ENCODE data around the gene MT1H. TPM values are rescaled to one million over a fixed set of nuclear protein-coding genes. Genes with fewer than 3 reads are reported as not detected.

The MT1H gene
- total RNA-seq, 4 donors from 2014 or later: 45.4 to 179 (median 62.8) TPM; not detected in 1

- intact Hi-C loops (cut with DNase I): loop anchor here (5.0 kb wide), 1 partner anchor 82 kb away; the partner anchor contains the start of gene MT2A
- H3K4me3 ChIP-seq (replicated peaks in 1 of 3): no peak overlapping the region
- 77 to 84% methylated on average over 3 of the region's 3 CpGs for WGBS, 2 donors
These were observed 19.6 kb downstream of the MT1H start for GRCh38 chr16:56689171-56689570.

GRCh38 chr16:56690420-56691122, 21.0 kb downstream of the MT1H start:
- WGBS, 2 donors: 79 to 80% methylated on average over 4 of the region's 4 CpGs
- no peaks in the 10 kb centered on the region for H3K27me3 ChIP-seq
- DNase-seq: no peak
- intact Hi-C loops (cut with DNase I): no loop called here
- TF ChIP-seq POLR2A (IDR thresholded peaks at IDR 0.05): no peak
- TF ChIP-seq, protein P1, sequence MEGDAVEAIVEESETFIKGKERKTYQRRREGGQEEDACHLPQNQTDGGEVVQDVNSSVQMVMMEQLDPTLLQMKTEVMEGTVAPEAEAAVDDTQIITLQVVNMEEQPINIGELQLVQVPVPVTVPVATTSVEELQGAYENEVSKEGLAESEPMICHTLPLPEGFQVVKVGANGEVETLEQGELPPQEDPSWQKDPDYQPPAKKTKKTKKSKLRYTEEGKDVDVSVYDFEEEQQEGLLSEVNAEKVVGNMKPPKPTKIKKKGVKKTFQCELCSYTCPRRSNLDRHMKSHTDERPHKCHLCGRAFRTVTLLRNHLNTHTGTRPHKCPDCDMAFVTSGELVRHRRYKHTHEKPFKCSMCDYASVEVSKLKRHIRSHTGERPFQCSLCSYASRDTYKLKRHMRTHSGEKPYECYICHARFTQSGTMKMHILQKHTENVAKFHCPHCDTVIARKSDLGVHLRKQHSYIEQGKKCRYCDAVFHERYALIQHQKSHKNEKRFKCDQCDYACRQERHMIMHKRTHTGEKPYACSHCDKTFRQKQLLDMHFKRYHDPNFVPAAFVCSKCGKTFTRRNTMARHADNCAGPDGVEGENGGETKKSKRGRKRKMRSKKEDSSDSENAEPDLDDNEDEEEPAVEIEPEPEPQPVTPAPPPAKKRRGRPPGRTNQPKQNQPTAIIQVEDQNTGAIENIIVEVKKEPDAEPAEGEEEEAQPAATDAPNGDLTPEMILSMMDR (IDR thresholded peaks at IDR 0.05): no peak
- H3K36me3 ChIP-seq: no peaks in the 10 kb centered on the region
- peak overlapping the region in 2 of 3 donors; percentile 42 to 70 for H3K27ac ChIP-seq
- peaks cover 5 to 20% of the 10 kb centered on the region in 2 donors for H3K4me1 ChIP-seq
- H3K9me3 ChIP-seq: no peaks in the 10 kb centered on the region
- H3K4me3 ChIP-seq (replicated peaks in 1 of 3): no peak overlapping the region

More at GRCh38 chr16:56689171-56689570, 19.6 kb downstream of the MT1H start:
- peaks cover 17 to 34% of the 10 kb centered on the region in 2 donors for H3K4me1 ChIP-seq
- peaks cover 0 to 1% of the 10 kb centered on the region in 2 donors for H3K36me3 ChIP-seq
- H3K27me3 ChIP-seq: no peaks in the 10 kb centered on the region
- H3K9me3 ChIP-seq: no peaks in the 10 kb centered on the region
- H3K27ac ChIP-seq: no peak overlapping the region
- no peak for TF ChIP-seq POLR2A (IDR thresholded peaks at IDR 0.05)
- TF ChIP-seq, protein P1 (IDR thresholded peaks at IDR 0.05): no peak
- DNase-seq: no peak

DNA sequence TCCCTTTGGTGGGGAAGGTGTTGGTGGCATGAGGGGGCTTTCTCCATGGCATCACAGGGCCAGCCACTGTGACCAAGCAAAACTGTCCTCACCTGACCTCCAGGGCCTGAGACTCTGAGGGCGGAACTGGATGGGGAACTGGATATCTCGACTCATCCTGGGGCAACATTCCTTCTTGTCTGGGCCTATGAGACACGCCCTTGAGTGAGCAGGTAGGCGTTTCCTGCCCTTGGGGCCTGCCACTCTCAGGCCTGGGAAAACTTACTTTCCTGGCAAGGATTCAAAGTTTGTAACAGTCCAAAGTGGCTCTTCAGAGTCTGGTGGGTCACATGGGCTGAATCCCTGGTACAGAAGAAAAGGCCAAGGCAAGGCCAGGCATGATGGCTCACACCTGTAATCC, 22.3 kb downstream of the MT1H start:
- intact Hi-C loops (cut with DNase I): no loop called here
- WGBS, 2 donors: 29 to 39% methylated on average over 4 of the region's 4 CpGs
- peak; percentile 91 to 94 for DNase-seq

DNA sequence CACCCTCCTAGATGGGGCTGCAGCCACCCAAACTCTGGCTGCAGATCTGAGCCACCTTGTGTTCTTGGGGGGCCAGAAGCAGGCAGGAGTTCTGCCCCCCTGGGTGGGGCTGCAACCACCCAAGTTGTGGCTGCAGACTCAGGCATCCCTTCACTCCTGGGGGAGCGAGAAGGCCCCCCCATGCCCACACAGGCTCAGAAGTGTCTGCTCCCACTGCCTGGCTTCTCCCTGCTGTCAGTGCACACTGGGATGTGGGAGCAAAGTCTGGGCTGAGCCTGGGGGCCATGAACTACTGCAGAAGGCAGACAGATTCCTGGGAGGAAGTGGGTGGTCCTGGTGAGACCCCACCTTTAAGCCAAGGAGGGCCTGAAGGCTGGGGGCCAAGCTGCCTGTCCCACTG, 25.6 kb downstream of the MT1H start:
- intact Hi-C loops (cut with DNase I): loop anchor here (5.0 kb wide), 1 partner anchor 178 kb away; no protein-coding TSS in a partner anchor
- no peaks in the 10 kb centered on the region for H3K27me3 ChIP-seq
- TF ChIP-seq, protein P1 (IDR thresholded peaks at IDR 0.05): no peak
- no peak for TF ChIP-seq POLR2A (IDR thresholded peaks at IDR 0.05)
- WGBS, 2 donors: 60 to 71% methylated on average over 1 of the region's 1 CpG
- H3K27ac ChIP-seq: no peak overlapping the region
- H3K36me3 ChIP-seq: no peaks in the 10 kb centered on the region
- no peaks in the 10 kb centered on the region for H3K9me3 ChIP-seq
- H3K4me3 ChIP-seq (replicated peaks in 1 of 3): no peak overlapping the region
- peaks cover 4 to 14% of the 10 kb centered on the region in 2 donors for H3K4me1 ChIP-seq
- no peak for DNase-seq

More for the DNA sequence above, 22.3 kb downstream of the MT1H start:
- Histone ChIP-seq H3K9me3 (no peaks in the 10 kb centered on the region), H3K4me3 (replicated peaks in 1 of 3) (no peak overlapping the region), H3K27me3 (no peaks in the 10 kb centered on the region), H3K4me1 (peaks cover 4 to 14% of the 10 kb centered on the region in 2 donors), H3K27ac (peak overlapping the region; percentile 63 to 81 (median 74)), H3K36me3 (no peaks in the 10 kb centered on the region)
- TF ChIP-seq POLR2A (IDR thresholded peaks at IDR 0.05): peak in 1 of 2 donors; percentile 49
- TF ChIP-seq, protein P1 (IDR thresholded peaks at IDR 0.05): no peak
